Anterior cingulate cortex (tissue), 58 donors: ENCODE measurements around the gene DCAF15.
"Not testable (repeated sequence)": the region's sequence is repeated elsewhere in the genome, so short reads cannot be mapped to it uniquely, and the experiment has no call there.

Experiments used
- DNase-seq, 58 donors: peaks; one replicate each; lab custom pipeline; 2025; lab: John Stamatoyannopoulos, UW

DCAF15 gene

DNA sequence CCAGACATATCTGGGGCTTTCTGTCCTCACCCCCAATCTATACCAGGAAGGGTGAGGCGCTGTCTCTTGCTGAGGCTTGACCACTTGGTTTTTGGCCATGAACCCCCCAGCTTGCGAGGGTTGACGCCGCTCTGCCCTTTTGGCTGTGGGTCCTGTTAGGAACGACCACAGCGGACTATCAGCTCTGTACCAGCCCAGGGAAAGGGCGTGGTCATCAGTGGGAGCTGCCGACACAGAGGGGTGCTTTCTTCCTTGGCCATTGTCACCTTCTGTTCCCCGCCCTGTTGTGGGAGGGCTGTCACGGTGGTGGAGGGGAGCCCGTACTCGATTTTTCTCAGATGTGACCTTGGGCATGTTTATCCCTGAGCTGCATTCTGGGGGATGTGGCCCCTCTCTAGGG is 5.7 kb downstream of the DCAF15 start:
- no peak for DNase-seq

- DNase-seq = no peak
These were observed 7.0 kb downstream of the DCAF15 start for GRCh38 chr19:13959141-13959961.

DNA sequence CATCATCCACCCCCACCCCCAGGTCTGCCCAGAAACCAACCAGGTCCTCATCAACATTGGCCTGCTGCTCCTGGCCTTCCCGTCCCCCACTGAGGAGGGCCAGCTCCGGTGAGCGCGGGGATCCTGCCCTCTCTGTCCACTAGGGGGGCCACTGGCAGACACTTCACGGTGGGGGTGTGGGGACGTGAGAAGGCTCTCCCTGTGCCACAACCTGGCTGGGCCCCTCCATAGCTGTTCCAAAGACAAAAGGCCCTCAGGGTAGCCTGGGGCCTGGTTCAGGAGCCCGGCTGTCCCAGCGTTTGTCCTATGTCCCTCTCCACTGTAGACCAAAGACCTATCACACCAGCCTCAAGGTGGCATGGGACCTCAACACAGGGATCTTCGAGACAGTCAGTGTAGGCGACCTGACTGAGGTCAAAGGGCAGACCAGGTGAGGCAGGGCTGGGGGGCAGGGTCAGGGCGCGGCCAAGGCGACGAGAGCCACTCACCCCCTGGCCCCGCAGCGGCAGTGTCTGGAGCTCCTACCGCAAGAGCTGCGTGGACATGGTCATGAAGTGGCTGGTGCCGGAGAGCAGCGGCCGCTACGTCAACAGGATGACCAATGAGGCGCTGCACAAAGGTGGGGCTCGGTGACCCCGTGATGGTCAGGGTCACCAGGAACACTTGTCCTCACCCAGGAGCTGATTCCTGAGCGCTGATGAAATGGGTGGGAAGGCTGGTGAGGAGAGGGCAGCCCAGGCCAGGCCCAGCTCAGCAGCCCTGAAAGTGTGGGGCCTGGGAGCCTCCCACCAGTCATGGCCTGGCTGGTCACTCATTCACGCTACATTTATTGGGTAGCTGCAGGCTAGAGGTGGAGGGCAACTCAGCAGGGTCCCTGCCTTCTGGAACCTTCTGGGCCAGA is 7.9 kb downstream of the DCAF15 start:
- DNase-seq = no peak

GRCh38 chr19:13960863-13961784 is 8.8 kb downstream of the DCAF15 start:
- DNase-seq = no peak

DNA sequence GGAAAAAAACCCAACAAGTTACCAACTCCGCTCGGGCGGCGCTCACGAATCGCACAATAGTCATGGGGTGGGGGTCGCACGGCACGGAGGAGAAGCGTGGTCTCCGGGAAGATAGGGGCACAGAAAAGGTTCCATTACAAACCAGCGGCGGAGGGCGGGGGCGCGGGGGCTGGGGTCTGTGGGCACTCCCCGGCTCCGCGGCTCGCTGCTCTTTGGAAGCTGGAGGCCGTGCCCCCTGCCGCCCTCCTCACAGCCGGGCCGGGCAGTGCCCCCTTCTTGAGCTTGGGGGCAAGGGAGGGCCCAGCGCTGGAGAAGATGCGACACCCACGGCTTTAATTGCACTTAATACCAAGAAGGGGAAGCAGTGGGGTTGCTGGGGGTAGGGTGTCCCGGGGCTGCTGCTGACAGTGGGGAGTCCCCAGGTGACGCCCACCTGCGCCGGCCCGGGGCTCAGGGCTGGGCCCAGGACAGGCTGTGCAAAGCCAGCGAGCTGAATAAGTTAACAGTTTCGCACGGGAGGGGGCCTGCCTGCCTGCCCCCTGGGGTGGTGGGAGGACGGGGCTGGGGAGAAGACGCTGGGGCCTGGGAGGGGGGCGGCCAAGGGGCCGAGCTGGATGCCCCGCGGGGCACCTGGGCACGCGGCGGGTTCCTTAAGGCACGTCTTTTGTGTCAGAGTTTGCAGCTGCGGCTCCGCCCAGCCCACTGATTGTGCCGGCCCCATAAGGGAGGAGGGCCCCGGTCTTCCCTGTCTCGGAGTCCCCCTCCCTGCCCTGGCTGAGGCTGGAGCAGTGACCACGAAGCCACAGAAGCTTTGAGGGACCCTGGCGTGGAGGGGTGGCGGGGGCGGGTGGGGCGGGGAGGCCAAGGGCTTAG is 9.8 kb downstream of the DCAF15 start:
- DNase-seq = no peak

- no peak for DNase-seq
These were observed 10.6 kb downstream of the DCAF15 start for GRCh38 chr19:13962699-13963602.

- no peak for DNase-seq
These were observed 11.3 kb downstream of the DCAF15 start for GRCh38 chr19:13963603-13964105.

DNA sequence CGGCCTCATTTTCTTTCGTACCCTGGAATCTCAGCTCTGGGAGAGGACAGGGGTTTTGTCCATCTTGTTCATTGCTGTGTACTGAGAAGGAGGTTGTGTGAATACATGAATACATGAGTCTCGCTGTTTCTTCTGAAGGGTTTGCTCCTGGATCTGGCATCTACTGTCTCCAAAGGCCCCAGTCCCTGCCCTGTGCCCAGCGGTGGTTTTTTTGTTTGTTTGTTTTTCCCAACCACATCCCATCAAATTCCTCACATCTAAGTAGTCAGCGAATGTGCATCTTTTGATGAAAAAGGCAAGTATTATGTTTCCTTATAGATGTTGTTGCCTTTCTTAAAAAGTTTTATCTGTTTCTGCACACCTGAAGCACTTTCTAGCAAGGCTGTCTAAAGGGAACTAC is 12.5 kb downstream of the DCAF15 start:
- no peak for DNase-seq

DNA sequence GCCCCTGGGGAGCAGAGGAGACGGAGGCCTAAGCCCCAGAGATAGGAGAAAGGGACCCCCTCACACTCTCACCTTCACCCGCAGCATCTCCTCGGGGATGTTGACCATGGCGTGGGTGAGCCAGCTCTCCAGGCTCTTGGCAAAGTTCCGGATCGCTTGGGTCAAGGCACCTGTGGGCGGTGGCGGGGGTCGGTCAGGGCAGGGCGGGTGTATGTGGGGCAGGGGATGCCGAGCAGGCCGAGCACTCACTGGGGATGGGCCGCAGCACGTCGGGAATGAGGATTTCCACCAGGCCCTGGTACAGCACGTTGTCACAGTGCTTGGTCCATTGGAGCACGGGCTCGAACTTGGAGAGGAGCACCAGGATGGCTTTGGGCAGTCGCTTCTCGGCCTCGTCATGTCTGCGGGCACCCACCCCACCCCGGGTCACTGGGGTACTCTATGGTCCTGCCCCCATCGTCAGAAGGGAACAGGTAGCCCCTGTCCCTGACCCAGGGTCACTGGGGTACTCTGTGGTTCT is 13.1 kb downstream of the DCAF15 start:
- DNase-seq = no peak

DNA sequence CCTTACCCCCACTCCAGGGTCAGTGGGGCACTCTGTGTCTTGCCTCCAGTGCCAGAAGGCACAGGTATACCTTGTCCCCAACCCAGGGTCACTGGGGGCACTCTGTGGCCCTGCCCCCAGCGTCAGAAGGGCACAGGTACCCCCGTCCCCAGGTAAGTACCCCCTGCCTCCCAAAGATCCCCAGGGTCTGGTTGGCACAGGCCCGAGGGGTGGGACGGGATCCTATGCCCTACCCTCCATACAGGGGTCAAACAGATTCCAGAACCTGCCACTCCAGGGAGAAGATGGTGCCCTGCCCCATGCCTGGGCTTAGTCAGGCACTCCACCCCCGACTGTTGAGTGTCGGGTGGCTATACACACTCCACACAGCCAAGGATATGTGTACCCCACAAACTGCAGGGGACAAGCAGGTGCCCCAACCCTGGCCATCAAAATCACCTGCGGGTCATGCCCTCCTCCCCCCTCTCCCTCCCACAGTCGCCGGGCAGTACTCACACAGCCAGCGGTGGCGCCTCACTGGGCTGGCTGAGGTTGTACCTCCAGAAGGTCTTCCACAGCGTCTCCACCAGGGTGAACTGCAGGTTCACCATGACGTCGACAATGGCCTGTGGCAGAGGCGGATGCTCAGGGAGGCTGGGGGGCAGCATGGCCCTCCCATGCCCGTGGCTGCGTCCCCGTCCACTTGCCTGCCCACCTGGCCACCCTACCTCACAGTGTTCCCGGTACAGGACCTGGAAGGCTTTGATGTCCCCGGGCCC is 13.8 kb downstream of the DCAF15 start:
- no peak for DNase-seq

GRCh38 chr19:13966684-13967128 is 14.4 kb downstream of the DCAF15 start:
- no peak for DNase-seq

- not testable (repeated sequence) for DNase-seq
These were observed 14.9 kb downstream of the DCAF15 start for GRCh38 chr19:13967206-13967605.

- no peak for DNase-seq
These were observed 16.1 kb downstream of the DCAF15 start for GRCh38 chr19:13968383-13968935.

GRCh38 chr19:13968999-13969398 is 16.7 kb downstream of the DCAF15 start:
- DNase-seq = peak in 1 of 58 donors; percentile 7

GRCh38 chr19:13969897-13970296 is 17.6 kb downstream of the DCAF15 start:
- peak in 6 of 58 donors; percentile 9 to 45 (median 21) for DNase-seq

GRCh38 chr19:13971868-13972267 is 19.6 kb downstream of the DCAF15 start:
- DNase-seq = not testable (repeated sequence)
